ENCODE results near the gene PTTG1IP. TPM values are rescaled to one million over a fixed set of nuclear protein-coding genes. Genes with fewer than 3 reads are reported as not detected.
A peak's percentile ranks its signal among the peaks of the same experiment; 100 is the strongest.

Gene PTTG1IP
- total RNA-seq, 3 donors from 2014 or later (not counting 1 experiment from before 2014, with no cell fraction given) = 96.8 to 144 (median 126) TPM

- Mint-ChIP-seq H3K9me3 (no peaks in the 10 kb centered on the region), H3K27me3 (ENCODE audit: low read depth in 2 of 2) (no peaks in the 10 kb centered on the region), H3K4me3 (no peak overlapping the region), H3K4me1 (peaks cover 33 to 63% of the 10 kb centered on the region in 2 donors), H3K36me3 (peaks cover 12% of the 10 kb centered on the region), H3K27ac (peak overlapping the region in 1 of 2 donors; percentile 74)
- H3K27me3 ChIP-seq (ENCODE audit: control insufficient read depth, insufficient read depth, low read length) = no peaks in the 10 kb centered on the region
- DNase-seq (no peak), ATAC-seq (no peak)
- intact Hi-C loops (cut with micrococcal nuclease) = no loop called here
- H3K4me1 ChIP-seq (ENCODE audit: control insufficient read depth, insufficient read depth, low read length) = peaks cover 45% of the 10 kb centered on the region
- no peak for TF ChIP-seq CTCF (IDR thresholded peaks at IDR 0.05)
- H3K4me3 ChIP-seq (ENCODE audit: low read length) = no peak overlapping the region
- no peaks in the 10 kb centered on the region for H3K9me3 ChIP-seq (ENCODE audit: control insufficient read depth, insufficient read depth, low read length)
- H3K36me3 ChIP-seq (ENCODE audit: control insufficient read depth, insufficient read depth, low read length) = peaks cover 96% of the 10 kb centered on the region
- WGBS (ENCODE audit: insufficient coverage) = 89% methylated on average over 22 of the region's 22 CpGs
- no peak overlapping the region for H3K27ac ChIP-seq (ENCODE audit: low read length)
These were observed 31.7 kb upstream of the PTTG1IP start for GRCh38 chr21:44905016-44905727.

GRCh38 chr21:44904141-44904923, 30.8 kb upstream of the PTTG1IP start:
- Histone ChIP-seq H3K36me3 (ENCODE audit: control insufficient read depth, insufficient read depth, low read length) (peaks cover 96% of the 10 kb centered on the region), H3K27ac (ENCODE audit: low read length) (no peak overlapping the region), H3K9me3 (ENCODE audit: control insufficient read depth, insufficient read depth, low read length) (no peaks in the 10 kb centered on the region), H3K27me3 (ENCODE audit: control insufficient read depth, insufficient read depth, low read length) (no peaks in the 10 kb centered on the region), H3K4me1 (ENCODE audit: control insufficient read depth, insufficient read depth, low read length) (peaks cover 41% of the 10 kb centered on the region), H3K4me3 (ENCODE audit: low read length) (no peak overlapping the region)
- Mint-ChIP-seq H3K4me1 (peaks cover 27 to 54% of the 10 kb centered on the region in 2 donors), H3K36me3 (peaks cover 12% of the 10 kb centered on the region), H3K27ac (peak overlapping the region in 1 of 2 donors; percentile 33), H3K9me3 (no peaks in the 10 kb centered on the region), H3K27me3 (ENCODE audit: low read depth in 2 of 2) (no peaks in the 10 kb centered on the region), H3K4me3 (no peak overlapping the region)
- DNase-seq (no peak), ATAC-seq (no peak)
- intact Hi-C loops (cut with micrococcal nuclease) = no loop called here
- 93% methylated on average over 14 of the region's 14 CpGs for WGBS (ENCODE audit: insufficient coverage)
- TF ChIP-seq CTCF (IDR thresholded peaks at IDR 0.05) = no peak

DNA sequence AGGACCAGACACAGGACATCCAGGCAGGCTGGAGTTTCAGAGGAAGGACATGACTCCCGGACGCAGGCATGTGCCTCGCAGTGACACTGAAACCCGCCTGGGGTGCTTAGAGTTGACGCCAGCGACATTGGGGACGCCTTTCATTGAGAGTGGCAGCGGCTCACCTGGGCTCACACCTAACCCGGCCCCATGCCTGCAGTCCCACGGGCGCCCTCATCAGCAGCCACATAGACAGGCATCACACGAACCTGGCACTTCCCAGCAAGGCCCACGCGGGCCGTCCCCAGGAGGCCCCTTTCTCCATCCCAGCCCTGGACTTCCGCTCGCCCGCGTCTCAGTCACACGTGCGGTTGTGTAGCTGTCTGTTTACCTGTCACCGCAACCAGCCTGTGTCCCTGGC, 30.2 kb upstream of the PTTG1IP start:
- no peak for TF ChIP-seq CTCF (IDR thresholded peaks at IDR 0.05)
- Mint-ChIP-seq H3K27ac (no peak overlapping the region), H3K4me1 (peaks cover 23 to 48% of the 10 kb centered on the region in 2 donors), H3K27me3 (ENCODE audit: low read depth in 2 of 2) (no peaks in the 10 kb centered on the region), H3K9me3 (no peaks in the 10 kb centered on the region), H3K36me3 (peaks cover 12% of the 10 kb centered on the region), H3K4me3 (no peak overlapping the region)
- WGBS (ENCODE audit: insufficient coverage) = 95% methylated on average over 22 of the region's 22 CpGs
- Histone ChIP-seq H3K36me3 (ENCODE audit: control insufficient read depth, insufficient read depth, low read length) (peaks cover 96% of the 10 kb centered on the region), H3K4me3 (ENCODE audit: low read length) (no peak overlapping the region), H3K27me3 (ENCODE audit: control insufficient read depth, insufficient read depth, low read length) (no peaks in the 10 kb centered on the region), H3K4me1 (ENCODE audit: control insufficient read depth, insufficient read depth, low read length) (peaks cover 34% of the 10 kb centered on the region), H3K9me3 (ENCODE audit: control insufficient read depth, insufficient read depth, low read length) (no peaks in the 10 kb centered on the region), H3K27ac (ENCODE audit: low read length) (no peak overlapping the region)
- DNase-seq = no peak
- intact Hi-C loops (cut with micrococcal nuclease) = no loop called here
- no peak for ATAC-seq

Data from natural killer cell (primary cell).